ENCODE data around the gene THSD7A.

THSD7A gene

GRCh38 chr7:11331128-11332102 lies 500.6 kb downstream of the THSD7A start:
- DNase-seq (ENCODE audit: low read depth): no peak

DNA sequence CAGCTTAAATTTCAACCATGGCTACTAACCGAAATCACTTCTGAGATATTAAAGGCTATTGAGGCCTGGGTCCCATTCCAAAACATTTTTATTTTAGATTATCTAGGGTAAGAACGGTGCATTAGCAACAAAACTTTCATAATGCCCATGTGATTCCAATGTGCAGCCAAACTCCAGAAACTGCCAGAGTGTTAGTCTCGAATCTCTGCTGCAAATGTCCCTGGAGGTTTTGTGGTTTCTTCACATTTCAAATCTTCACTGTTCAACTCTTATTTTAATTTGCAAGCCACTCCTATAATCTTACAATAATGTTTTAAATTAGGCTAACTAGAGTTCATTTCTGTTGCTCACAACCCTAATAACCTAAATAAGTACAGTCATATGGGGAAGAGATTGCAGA lies 501.3 kb downstream of the THSD7A start:
- DNase-seq (ENCODE audit: low read depth): no peak

DNA sequence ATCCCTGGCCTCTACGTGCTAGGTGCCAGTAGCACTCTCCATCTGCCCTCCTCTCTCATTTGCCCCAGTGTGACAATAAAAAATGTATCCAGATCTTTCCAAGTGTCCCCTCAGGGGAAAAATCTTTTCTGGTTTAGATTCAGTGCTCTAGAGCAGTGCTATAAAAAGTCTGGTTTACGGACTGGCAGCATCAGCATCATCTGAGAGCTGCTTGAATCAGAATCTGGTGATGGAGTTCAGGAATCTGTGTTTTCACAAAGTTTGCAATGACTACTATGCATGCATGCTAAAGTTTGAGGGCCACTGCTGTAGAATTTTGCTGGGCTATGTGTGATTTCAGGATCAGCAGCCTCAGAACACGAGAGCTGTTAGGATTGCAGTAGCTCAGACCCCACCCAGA lies 501.8 kb downstream of the THSD7A start:
- no peak for DNase-seq (ENCODE audit: low read depth)

- no peak for DNase-seq (ENCODE audit: low read depth)
Measured at GRCh38 chr7:11329626-11330025, 502.4 kb downstream of the THSD7A start.

GRCh38 chr7:11328309-11328708 lies 503.7 kb downstream of the THSD7A start:
- DNase-seq (ENCODE audit: low read depth): no peak

DNA sequence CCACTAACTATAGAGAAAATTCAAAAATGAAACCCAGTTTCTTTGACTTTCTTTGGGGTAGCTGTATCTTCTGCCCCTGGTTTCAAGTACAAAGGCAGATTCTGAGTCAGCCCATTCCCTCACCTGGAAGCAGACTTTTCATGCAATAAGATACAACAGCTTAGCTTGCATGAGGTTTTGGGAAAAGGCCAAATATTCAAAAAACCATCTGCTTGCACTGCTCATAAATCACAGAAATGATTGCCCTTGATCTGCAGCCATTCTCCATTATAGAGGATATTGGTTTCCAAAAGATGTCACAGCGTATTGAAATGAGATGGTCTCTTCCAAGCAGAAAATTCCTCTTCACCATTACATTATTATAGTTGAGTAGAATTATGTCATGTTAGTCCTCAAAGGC lies 504.4 kb downstream of the THSD7A start:
- no peak for DNase-seq (ENCODE audit: low read depth)

Data from EH (cell line).